ENCODE measurements around the gene SLC24A3.

SLC24A3 gene

GRCh38 chr20:19602675-19603375 lies 390.4 kb downstream of the SLC24A3 start:
- Histone ChIP-seq H3K27ac (ENCODE audit: low read depth, low read length) (no peak overlapping the region), H2AFZ (ENCODE audit: insufficient read depth, low read length, poor library complexity) (no peak overlapping the region), H2BK120ac (ENCODE audit: insufficient read depth, low read length, poor library complexity) (no peak overlapping the region), H3K4ac (ENCODE audit: low read depth, low read length) (no peak overlapping the region), H3K4me2 (ENCODE audit: low read length) (no peak overlapping the region), H3K27me3 (ENCODE audit: insufficient read depth, low read length) (no peaks in the 10 kb centered on the region), H3K14ac (ENCODE audit: low read length) (no peak overlapping the region), H3K18ac (ENCODE audit: low read length) (no peak overlapping the region), H4K8ac (ENCODE audit: low read depth, low read length) (no peak overlapping the region), H3K9me3 (ENCODE audit: insufficient read depth, low read depth, low read length) (peaks cover 4% of the 10 kb centered on the region), H3K23ac (ENCODE audit: low read length) (peak overlapping the region; percentile 52), H2BK12ac (ENCODE audit: low read length) (no peak overlapping the region), H2BK5ac (ENCODE audit: low read depth, low read length, poor library complexity) (no peak overlapping the region), H3K36me3 (ENCODE audit: control insufficient read depth in 1 of 2, insufficient read depth in 2 of 2, low read length in 2 of 2) (no peaks in the 10 kb centered on the region), H2AK5ac (ENCODE audit: low read length) (no peak overlapping the region), H3K4me1 (ENCODE audit: control insufficient read depth in 1 of 2, insufficient read depth in 2 of 2, low read length in 2 of 2) (no peaks in the 10 kb centered on the region), H4K91ac (ENCODE audit: low read depth, low read length) (no peak overlapping the region), H3K79me1 (ENCODE audit: low read length) (no peaks in the 10 kb centered on the region), H3K9ac (ENCODE audit: low read length) (no peak overlapping the region), H4K12ac (ENCODE audit: low read depth, low read length) (no peak overlapping the region), H3K79me2 (ENCODE audit: control insufficient read depth, insufficient read depth, low read length, poor library complexity) (no peaks in the 10 kb centered on the region), H3K4me3 (ENCODE audit: low read depth, low read length) (no peak overlapping the region)
- WGBS (ENCODE audit: extremely low coverage, insufficient coverage, insufficient read length): no CpG with 5 or more reads among the region's 9 CpGs
- DNase-seq: no peak

- Histone ChIP-seq H3K9ac (ENCODE audit: low read length) (no peak overlapping the region), H3K27ac (ENCODE audit: low read depth, low read length) (no peak overlapping the region), H2AK5ac (ENCODE audit: low read length) (no peak overlapping the region)
These were observed 390.9 kb downstream of the SLC24A3 start for GRCh38 chr20:19603376-19603750.

GRCh38 chr20:19605786-19606485 lies 393.5 kb downstream of the SLC24A3 start:
- Histone ChIP-seq H3K4me1 (ENCODE audit: control insufficient read depth in 1 of 2, insufficient read depth in 2 of 2, low read length in 2 of 2) (no peaks in the 10 kb centered on the region), H2BK120ac (ENCODE audit: insufficient read depth, low read length, poor library complexity) (no peak overlapping the region), H4K8ac (ENCODE audit: low read depth, low read length) (no peak overlapping the region), H3K27me3 (ENCODE audit: insufficient read depth, low read length) (no peaks in the 10 kb centered on the region), H2BK5ac (ENCODE audit: low read depth, low read length, poor library complexity) (no peak overlapping the region), H3K18ac (ENCODE audit: low read length) (no peak overlapping the region), H4K91ac (ENCODE audit: low read depth, low read length) (no peak overlapping the region), H3K4me3 (ENCODE audit: low read depth, low read length) (no peak overlapping the region), H3K23ac (ENCODE audit: low read length) (no peak overlapping the region), H3K9ac (ENCODE audit: low read length) (no peak overlapping the region), H3K27ac (ENCODE audit: low read depth, low read length) (no peak overlapping the region), H4K12ac (ENCODE audit: low read depth, low read length) (no peak overlapping the region), H3K14ac (ENCODE audit: low read length) (no peak overlapping the region), H3K4ac (ENCODE audit: low read depth, low read length) (no peak overlapping the region), H3K79me1 (ENCODE audit: low read length) (no peaks in the 10 kb centered on the region), H3K9me3 (ENCODE audit: insufficient read depth, low read depth, low read length) (peaks cover 2% of the 10 kb centered on the region), H3K79me2 (ENCODE audit: control insufficient read depth, insufficient read depth, low read length, poor library complexity) (no peaks in the 10 kb centered on the region), H3K36me3 (ENCODE audit: control insufficient read depth in 1 of 2, insufficient read depth in 2 of 2, low read length in 2 of 2) (no peaks in the 10 kb centered on the region), H2AK5ac (ENCODE audit: low read length) (no peak overlapping the region), H3K4me2 (ENCODE audit: low read length) (no peak overlapping the region), H2BK12ac (ENCODE audit: low read length) (no peak overlapping the region), H2AFZ (ENCODE audit: insufficient read depth, low read length, poor library complexity) (no peak overlapping the region)
- DNase-seq: no peak
- WGBS (ENCODE audit: extremely low coverage, insufficient coverage, insufficient read length): no CpG with 5 or more reads among the region's 1 CpG

More at GRCh38 chr20:19603376-19603750, 390.9 kb downstream of the SLC24A3 start:
- no CpG with 5 or more reads among the region's 6 CpGs for WGBS (ENCODE audit: extremely low coverage, insufficient coverage, insufficient read length)
- H4K91ac ChIP-seq (ENCODE audit: low read depth, low read length): no peak overlapping the region
- H2BK120ac ChIP-seq (ENCODE audit: insufficient read depth, low read length, poor library complexity): no peak overlapping the region
- no peak overlapping the region for H3K4me2 ChIP-seq (ENCODE audit: low read length)
- no peak overlapping the region for H3K23ac ChIP-seq (ENCODE audit: low read length)
- no peak overlapping the region for H2BK12ac ChIP-seq (ENCODE audit: low read length)
- H2AFZ ChIP-seq (ENCODE audit: insufficient read depth, low read length, poor library complexity): no peak overlapping the region
- H4K12ac ChIP-seq (ENCODE audit: low read depth, low read length): no peak overlapping the region
- H2BK5ac ChIP-seq (ENCODE audit: low read depth, low read length, poor library complexity): no peak overlapping the region
- H3K4me1 ChIP-seq (ENCODE audit: control insufficient read depth in 1 of 2, insufficient read depth in 2 of 2, low read length in 2 of 2): no peaks in the 10 kb centered on the region
- DNase-seq: no peak
- H3K9me3 ChIP-seq (ENCODE audit: insufficient read depth, low read depth, low read length): peaks cover 2% of the 10 kb centered on the region
- H3K4me3 ChIP-seq (ENCODE audit: low read depth, low read length): no peak overlapping the region
- no peak overlapping the region for H3K18ac ChIP-seq (ENCODE audit: low read length)
- no peaks in the 10 kb centered on the region for H3K79me1 ChIP-seq (ENCODE audit: low read length)
- H3K79me2 ChIP-seq (ENCODE audit: control insufficient read depth, insufficient read depth, low read length, poor library complexity): no peaks in the 10 kb centered on the region
- H3K4ac ChIP-seq (ENCODE audit: low read depth, low read length): no peak overlapping the region
- no peaks in the 10 kb centered on the region for H3K27me3 ChIP-seq (ENCODE audit: insufficient read depth, low read length)
- H3K14ac ChIP-seq (ENCODE audit: low read length): no peak overlapping the region
- no peaks in the 10 kb centered on the region for H3K36me3 ChIP-seq (ENCODE audit: control insufficient read depth in 1 of 2, insufficient read depth in 2 of 2, low read length in 2 of 2)
- no peak overlapping the region for H4K8ac ChIP-seq (ENCODE audit: low read depth, low read length)

- Histone ChIP-seq H2BK12ac (ENCODE audit: low read length) (no peak overlapping the region), H4K91ac (ENCODE audit: low read depth, low read length) (no peak overlapping the region), H2BK5ac (ENCODE audit: low read depth, low read length, poor library complexity) (no peak overlapping the region), H3K4me2 (ENCODE audit: low read length) (no peak overlapping the region), H3K4ac (ENCODE audit: low read depth, low read length) (no peak overlapping the region), H3K23ac (ENCODE audit: low read length) (no peak overlapping the region), H3K36me3 (ENCODE audit: control insufficient read depth in 1 of 2, insufficient read depth in 2 of 2, low read length in 2 of 2) (no peaks in the 10 kb centered on the region), H2AFZ (ENCODE audit: insufficient read depth, low read length, poor library complexity) (no peak overlapping the region), H3K18ac (ENCODE audit: low read length) (no peak overlapping the region), H2BK120ac (ENCODE audit: insufficient read depth, low read length, poor library complexity) (no peak overlapping the region), H3K4me1 (ENCODE audit: control insufficient read depth in 1 of 2, insufficient read depth in 2 of 2, low read length in 2 of 2) (no peaks in the 10 kb centered on the region), H3K14ac (ENCODE audit: low read length) (no peak overlapping the region), H3K4me3 (ENCODE audit: low read depth, low read length) (no peak overlapping the region), H3K9ac (ENCODE audit: low read length) (no peak overlapping the region), H4K12ac (ENCODE audit: low read depth, low read length) (no peak overlapping the region), H4K8ac (ENCODE audit: low read depth, low read length) (no peak overlapping the region), H3K79me2 (ENCODE audit: control insufficient read depth, insufficient read depth, low read length, poor library complexity) (no peaks in the 10 kb centered on the region), H3K9me3 (ENCODE audit: insufficient read depth, low read depth, low read length) (peaks cover 4% of the 10 kb centered on the region), H2AK5ac (ENCODE audit: low read length) (no peak overlapping the region), H3K27me3 (ENCODE audit: insufficient read depth, low read length) (no peaks in the 10 kb centered on the region), H3K79me1 (ENCODE audit: low read length) (no peaks in the 10 kb centered on the region), H3K27ac (ENCODE audit: low read depth, low read length) (no peak overlapping the region)
- no peak for DNase-seq
- WGBS (ENCODE audit: extremely low coverage, insufficient coverage, insufficient read length): 100% methylated on average over 1 of the region's 2 CpGs
These were observed 397.3 kb downstream of the SLC24A3 start for GRCh38 chr20:19609642-19610223.
